NCI-H2227 (cell line): ENCODE data around the gene NSG2.

Experiments used
- DNase-seq: peaks from one replicate; lab custom pipeline; 2025; ENCODE audit not compliant: unreplicated experiment; lab: John Stamatoyannopoulos, UW

Gene NSG2

DNA sequence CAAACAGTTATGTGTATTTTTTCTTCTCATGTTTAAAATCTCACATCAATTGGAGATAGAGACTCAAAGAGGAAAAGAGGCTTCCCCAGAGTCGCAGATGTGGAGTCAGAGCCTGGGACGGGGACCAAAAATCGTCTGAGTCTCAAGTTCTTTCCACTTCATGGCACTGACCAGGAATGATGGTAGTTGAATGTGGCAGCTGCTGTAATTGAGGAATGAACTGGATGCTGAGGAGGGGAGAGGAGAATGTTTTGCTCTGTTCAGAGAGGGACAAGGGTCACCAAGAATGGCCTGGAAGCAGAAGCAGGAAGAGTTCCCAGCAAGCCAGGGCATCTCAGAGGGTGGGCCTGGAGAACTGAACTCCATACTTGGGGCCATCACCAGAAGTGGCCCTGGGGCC is 103.9 kb downstream of the NSG2 start:
- no peak for DNase-seq

DNA sequence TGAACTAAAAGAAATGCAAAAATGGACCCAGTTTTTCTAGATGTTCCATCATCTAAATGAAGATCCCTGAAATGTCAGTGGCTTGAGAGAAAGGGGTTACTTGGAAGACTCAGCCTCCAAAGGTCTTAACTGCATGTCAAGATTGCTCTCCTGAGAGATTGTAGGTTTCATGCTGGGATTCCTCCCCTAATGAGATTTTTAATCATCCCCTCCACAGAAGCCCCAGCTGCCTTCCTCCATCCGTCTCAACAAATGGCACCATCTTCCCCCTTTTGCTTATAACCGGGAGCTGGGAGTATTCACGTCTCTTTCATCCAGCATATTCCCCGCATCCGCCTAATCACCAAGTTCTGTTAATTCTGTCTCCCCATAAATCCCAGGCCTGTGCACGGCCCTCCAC is 104.5 kb downstream of the NSG2 start:
- DNase-seq: no peak

DNA sequence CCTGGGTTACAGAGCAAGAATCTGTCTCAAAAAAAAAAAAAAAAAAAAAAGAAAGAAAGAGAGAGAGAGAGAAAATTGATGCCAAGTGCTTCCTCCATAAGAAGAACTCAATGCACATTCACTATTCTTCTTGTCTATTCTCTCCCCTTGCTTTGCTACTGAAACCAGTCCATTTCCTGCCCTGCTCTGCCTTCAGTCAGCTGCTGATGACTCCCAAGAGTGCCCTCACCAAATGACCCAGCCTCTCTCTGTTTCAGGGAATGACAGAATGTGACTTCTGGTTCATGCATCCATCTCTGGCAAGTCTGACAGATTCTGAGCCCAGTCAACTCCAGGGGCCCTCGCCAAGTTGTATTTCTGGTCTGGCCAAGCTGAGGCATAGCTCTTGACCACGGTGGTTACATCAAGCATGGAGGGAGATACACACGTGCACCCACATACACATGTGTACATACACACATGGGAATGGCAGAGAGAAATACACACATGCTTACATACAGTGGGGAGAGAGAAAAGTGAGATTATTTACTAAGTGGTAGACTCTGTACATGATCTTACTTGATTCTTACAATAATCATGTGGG is 106.2 kb downstream of the NSG2 start:
- DNase-seq: no peak

DNA sequence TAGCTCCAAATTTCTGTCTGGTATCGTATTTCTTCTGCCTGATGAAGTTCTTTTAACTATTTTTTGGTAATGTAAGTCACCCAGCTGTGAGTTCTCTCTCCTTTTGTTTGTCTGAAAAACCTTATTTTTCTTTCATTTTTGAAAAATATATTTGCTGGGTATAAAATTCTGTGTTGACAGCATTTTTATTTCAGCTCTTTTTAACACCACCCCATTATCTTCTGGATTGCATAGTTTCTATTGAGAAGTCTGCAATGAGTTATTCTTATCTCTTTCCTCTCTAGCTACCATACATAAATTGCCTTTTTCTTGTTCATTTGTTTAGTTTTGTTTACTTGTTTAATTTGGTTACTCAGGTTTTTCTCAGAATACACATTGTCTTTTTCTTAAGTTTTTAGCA is 109.1 kb downstream of the NSG2 start:
- no peak for DNase-seq

DNA sequence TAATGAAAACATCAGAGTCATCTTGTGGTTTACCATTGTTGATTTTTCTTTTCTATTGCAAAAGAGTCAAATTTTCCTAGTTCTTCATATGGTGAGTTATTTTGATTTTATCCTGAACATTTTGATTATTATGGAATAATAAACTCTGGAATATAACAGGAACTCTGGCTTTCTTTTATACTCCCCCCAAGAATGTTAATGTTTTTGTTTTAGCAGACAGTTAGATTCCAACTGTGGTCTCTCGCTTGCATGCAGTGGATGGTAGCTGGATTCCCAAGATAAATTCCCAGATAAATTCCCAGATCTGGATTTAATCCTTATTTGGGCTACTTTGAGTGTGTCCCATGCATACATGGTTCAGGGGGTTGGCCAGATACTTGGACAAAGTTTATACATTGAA is 109.8 kb downstream of the NSG2 start:
- DNase-seq: no peak

DNA sequence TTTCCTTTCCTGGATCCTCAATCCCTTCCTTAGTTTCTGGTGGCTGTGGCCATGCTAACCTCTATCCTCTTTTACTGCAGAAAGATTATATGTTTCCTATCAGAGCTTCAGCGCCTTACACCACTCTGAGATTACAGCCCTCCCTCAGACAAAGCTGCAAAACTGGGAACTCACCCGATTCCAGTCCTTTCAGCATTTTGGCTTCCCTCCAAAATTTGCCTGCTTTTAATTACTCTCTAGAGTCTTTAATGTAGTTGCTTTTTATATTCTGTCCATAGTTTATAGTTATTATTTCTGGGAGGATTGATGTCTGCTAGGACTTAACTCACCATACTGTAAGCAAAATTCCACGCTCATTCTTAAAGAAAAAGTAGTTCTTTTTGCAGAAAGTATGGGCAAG is 110.2 kb downstream of the NSG2 start:
- DNase-seq: no peak

DNA sequence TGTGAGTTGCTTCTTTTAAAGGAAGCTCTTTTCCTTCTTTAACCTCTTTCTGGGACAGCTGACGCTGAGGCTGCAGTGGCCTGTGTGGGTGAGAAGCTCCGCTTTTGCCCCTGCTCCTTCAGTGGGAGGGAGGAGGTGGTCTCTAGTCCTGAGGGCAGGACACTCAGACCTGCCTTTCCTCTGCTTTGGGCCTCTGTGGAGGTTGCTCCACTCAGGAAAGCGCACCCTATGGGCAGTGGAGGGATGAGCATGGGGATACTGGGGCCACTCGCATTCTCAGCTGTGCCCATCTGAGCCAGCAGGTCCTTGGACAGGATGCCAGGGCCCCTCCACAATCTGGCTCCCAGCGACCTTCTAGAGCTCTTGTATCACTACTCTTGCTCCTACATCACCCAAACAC is 111.5 kb downstream of the NSG2 start:
- no peak for DNase-seq
